SH-SY5Y (cell line): ENCODE data around the gene ARHGEF3.

Source experiments
- GATA2 ChIP-seq: IDR thresholded peaks from 2 replicates; pipeline ENCODE4 v1.6.1; 2011; ENCODE audit warnings: mild to moderate bottlenecking, low read depth, low read length
- GATA3 ChIP-seq: IDR thresholded peaks from 2 replicates; pipeline ENCODE4 v1.6.1; 2011; ENCODE audit warnings: low read depth, mild to moderate bottlenecking, low read length, moderate library complexity

Gene ARHGEF3

DNA sequence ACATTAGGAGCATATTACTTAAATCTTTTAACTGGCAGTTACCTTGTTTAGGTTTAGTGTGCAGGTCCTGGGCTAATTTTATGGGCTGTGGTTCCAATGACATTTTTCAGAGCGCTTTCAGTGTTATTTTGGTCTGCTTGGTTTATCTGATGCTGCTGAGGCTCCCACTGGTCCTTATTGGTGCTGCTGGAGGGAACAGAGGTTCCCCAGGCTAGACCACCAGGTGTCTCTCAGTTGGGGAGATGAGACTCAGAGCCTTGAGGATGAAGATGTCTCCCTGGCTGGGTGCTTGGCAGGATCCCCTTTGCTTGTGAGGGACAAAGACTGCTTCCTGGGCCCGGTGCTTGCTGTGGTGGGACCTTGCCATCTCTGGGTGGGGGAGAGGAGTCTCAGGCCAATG, 90.4 kb downstream of the ARHGEF3 start:
- no peak for TF ChIP-seq GATA2
- no peak for TF ChIP-seq GATA3

DNA sequence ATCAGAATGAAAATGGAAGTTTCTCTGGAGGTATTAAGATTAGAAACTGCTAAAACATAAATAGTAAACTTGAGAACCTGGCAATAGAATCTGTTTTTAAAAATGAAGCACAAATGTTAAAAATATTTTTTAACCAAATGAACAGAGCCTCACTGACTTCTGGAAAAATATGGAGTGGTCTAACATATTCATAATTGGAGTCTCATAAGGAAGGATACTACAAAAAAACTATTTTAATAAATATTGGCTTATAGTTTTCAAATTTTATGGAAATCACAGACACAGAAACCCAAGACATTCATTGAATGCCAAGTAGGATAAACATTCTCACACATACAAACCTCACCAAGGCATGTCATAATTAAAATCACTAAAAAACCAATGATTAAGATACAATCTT, 95.1 kb downstream of the ARHGEF3 start:
- no peak for TF ChIP-seq GATA2
- no peak for TF ChIP-seq GATA3

DNA sequence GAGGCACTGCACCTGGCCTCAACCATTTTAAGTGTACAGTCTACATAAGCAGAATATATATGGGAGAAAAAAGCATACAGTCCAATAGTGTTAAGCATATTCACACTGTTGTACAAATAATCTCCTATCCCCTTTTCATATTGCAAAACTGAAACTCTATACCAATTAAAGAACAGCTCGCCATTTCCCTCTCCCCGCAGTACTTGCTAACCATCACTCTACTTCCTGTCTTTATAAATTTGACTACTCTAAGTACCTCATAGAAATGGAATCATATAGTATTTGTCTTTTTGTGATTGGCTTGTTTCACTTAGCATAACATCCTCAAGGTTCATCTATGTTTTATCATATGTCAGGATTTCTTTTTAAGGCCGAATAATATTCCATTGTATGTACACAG, 97.0 kb downstream of the ARHGEF3 start:
- no peak for TF ChIP-seq GATA2
- no peak for TF ChIP-seq GATA3

DNA sequence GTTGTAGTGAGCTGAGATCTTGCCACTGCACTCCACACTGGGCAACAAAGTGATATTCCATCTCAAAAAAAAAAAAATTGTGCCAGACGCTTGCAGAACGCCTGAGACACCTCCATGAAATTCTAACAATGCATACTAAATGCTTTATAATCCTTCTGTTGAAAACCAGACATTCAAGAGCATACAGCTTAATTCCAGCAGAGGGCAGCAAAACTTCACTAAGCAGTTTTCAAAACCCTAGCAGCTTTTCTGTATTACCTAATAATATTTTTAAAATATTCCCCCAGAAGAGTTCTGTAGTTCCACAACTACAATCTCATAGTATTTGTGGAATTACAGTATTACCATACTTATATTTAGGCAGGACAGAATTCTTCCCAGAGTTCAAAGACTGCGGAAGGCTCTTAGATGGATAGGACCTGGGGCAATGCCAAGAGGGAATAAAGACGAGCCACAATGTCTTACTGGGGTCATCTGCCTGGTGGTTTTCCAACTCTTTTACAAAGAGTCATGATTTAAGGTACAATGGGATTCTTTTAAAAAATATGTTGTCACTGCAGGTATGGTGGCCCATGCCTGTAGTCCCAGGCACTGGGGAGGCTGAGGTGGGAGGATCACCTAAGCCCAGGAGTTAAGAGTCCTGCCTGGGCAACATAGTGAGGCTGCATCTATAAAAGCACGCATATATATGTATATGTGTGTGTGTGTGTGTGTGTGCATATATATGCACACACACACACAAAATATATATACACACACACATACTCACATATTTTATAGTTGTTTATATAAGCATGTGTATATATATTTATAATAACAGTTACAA, 99.0 kb downstream of the ARHGEF3 start:
- TF ChIP-seq GATA3 (no peak), GATA2 (no peak)

DNA sequence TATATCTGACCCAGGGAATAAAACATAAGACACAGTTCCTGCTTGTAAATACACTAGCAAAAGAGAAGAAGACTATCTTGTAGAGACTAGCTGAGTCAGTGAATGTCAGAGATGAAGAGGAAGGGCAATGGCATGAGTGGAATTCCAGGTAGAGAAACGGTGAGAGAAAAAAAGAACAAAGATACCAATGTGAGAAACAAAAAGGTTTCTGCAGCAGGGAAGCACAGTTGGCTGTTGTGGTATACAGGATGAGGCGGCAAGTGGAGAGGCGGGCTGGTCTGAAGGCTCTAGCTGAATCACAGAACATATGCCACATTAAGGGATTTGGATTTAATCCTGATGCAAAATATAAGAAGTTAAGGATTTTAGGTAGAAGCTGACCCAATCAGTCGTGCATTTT, 101.6 kb downstream of the ARHGEF3 start:
- TF ChIP-seq GATA2 (no peak), GATA3 (no peak)

DNA sequence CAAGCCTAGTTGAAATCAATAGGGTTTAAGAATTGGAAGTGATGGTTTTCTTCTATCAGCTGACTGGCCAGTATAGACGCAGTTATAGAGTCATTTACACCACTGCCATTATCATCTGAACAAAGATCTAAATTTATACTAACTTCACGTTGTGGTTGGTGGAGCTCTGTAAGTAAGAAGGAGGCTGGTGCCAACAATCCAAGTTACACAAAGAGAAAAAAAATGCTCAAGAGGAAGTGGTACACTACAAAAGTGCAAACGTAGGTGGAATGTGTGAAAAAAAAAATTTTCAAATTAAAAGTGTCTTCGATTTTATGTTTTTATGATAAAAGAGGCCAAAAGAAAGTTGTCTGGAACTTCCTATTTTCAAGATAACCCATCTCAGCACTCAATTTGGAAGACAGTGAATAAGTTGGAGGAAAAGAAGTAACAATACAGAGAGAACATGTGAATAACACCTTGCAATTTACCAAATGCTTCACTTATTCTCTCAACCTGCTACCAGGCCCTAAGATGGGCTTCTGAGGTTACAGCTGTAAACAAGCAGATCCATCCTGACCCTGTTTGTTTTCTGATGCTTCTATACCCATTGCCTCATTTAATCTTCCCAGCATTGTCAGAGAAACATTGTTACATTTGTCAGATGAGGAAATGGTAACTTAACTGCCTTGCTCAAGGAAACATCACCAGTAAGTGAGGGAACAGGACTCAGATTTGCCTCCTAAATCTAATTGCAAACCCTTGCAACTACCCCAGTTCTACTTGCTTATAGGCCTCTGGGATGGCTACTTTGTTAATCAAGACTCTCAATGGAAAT, 106.7 kb downstream of the ARHGEF3 start:
- TF ChIP-seq GATA2 (no peak), GATA3 (no peak)

DNA sequence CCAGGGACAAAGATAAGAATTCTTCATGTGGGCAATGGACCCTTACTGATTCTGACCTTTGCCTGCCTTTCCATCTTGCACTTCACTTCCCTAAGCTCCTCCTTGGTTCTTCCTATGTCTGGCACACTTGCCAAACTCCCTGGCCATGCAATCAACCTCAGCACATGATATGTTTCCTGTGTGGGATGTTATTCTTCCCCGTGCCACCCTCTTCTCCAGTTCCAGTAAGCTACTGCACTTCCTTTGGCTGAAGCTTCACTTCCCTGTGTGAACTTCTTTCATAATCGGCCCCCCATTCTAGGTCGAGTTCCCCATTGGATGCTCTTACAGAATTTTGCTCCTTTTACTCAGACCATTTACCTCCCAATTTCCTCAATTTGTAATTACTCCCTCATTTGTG, 108.0 kb downstream of the ARHGEF3 start:
- TF ChIP-seq GATA2 = no peak
- TF ChIP-seq GATA3 = no peak

DNA sequence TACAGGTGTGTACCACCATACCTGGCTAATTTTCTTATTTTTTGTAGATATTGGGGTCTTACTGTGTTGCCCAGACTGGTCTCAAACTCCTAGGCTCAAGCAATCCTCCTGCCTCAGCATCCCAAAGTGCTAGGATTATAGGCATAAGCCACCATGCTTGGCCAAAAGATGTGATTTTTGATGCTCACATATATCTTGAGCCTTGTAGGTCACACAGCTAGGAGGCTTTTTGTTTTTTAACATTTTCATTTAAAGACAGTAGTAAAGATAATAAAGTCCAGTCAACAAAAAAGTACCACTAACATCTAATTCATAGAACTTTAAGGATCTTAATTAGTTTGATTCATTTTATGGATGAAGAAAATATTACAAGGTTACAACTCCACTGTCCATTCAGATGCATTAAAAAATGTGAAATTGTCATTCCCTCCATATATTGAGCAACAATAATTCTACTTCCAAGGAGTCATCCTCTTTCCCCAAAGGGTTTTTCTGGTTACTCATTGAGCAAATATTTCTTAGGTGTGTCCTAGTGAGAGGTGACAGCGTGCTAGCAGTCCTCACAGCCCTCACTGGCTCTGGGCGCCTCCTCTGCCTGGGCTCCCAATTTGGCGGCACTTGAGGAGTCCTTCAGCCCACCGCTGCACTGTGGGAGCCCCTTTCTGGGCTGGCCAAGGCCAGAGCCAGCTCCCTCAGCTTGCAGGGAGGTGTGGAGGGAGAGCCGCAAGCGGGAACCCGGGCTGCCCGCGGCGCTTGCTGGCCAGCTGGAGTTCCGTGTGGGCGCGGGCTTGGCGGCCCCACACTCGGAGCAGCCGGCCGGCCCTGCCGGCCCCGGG, 110.4 kb downstream of the ARHGEF3 start:
- TF ChIP-seq GATA2 (no peak), GATA3 (no peak)

DNA sequence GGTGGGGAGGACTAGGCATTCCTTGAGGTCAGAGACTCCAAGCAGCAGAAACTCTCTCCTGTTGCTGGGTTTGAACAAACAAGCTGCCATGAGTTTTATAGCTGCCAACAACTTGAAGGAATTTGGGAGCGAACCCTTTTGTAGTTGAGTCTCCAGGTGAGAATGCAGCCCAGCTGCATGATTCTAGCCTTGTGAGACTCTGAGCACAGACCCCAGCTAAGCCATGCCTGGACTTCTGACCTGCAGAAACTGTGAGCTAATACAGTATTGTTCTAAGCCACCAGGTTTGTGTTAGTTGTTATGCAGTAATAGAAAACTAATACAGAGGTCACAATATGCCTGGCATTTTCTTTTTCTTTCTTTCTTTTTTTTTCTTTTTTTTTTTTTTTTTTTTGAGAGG, 112.4 kb downstream of the ARHGEF3 start:
- no peak for TF ChIP-seq GATA2
- no peak for TF ChIP-seq GATA3

DNA sequence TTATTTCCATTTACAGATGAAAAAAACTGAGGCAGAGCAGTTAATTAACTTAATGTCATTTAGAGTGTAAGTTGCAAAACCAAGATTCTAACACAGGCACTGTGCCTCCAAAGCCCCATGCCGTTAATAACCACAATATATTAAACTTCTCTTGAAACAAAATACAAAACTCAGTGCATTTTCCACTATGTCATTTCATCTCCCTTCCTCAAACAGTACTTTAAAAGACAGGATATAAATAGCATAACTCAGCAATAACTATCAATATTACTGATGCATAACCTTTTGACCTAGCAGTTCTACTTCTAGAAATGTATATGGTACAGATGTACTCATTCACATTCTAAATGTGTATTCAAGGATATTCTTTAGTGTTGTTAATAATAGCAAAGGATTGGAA, 113.6 kb downstream of the ARHGEF3 start:
- TF ChIP-seq GATA2 = no peak
- TF ChIP-seq GATA3 = no peak

DNA sequence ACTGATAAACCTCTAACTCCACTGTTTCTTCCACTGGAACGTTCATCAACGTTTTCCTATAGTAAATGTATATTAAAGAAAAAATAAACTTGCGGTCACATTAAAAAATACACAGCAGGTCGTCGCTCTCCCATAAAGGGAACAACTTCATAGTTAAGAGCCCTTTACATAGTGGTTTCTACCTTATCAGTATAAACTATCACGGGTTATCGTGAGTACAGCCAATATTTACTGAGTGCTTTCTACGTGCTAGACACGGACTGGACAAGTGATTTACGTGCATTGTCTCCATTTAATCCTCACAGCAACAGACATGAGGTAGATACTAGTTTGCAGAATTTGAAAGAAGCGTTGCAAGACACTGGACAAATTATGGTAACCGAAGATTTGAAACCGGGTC, 117.7 kb downstream of the ARHGEF3 start:
- TF ChIP-seq GATA2 = no peak
- no peak for TF ChIP-seq GATA3

DNA sequence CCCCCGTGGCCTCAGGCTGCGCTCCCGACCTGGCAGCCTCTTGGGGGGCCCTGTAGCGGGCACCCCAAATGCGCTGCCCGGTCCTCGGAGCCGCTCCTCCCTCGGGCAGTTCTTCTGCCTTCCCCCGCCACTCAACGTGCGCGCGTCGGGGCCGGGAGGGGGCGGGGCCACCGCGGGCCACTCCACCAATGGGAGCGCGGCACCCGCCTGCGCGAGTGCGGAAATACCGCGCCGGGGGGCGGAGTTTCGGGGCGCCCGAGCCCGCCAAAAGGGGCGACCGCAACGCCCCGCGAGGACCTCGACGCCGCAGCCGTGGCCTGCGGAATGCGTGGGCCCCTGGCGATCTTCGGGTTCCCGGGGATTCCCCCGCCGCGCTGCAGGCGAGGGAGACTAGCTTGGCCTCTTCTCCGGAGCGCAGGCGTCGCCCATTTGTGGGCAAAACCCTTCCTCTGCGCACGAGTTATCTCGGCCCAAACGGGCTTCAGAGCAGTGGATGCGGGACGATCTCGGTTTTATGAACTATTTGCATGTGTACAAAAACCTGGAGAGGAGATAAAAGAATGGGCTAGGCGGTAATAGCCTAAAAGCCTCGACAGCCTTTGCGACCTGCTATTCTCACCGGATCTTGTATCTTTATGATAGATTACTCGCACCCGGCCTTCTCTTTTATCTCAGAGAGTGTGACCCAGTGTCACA, 118.5 kb downstream of the ARHGEF3 start, which contains the start of gene TASOR:
Gene TASOR, minus strand, starts transcription at position 144 of the 696 bp plus-strand sequence. CDS start 259 bp downstream, outside the sequence.
- no peak for TF ChIP-seq GATA2
- TF ChIP-seq GATA3 = no peak

DNA sequence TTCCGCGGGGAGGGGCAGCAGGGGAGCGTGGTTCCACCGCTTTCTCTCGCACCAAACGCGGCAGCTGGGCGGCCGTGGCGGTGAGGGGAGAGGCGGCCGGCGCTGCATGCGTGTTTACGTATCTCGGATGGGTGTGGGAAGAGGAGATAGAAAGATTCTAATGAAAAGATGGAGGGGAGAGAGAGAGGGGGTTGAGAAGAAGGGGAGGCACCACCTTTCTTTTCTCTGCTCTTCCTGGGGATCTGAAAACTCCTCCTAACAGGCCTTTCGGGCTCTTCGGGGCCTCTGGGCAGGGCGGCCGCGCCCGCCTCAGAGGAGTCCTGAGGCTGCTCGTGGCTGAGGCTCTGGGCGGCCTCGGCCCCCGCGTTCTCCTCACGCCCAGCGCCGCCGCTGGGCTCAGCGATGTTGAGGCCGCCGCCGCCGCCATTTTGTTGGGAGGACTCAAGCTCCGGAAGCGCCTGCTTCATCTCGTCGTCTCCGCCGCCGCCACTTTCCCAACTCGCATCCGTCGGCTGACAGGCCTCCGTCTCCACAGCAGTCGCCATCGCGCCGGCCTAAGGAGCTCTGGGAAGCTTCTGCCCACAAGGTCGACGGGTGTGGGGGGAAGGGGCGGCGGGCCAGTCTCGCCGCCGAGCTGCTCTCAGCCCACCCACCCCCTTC, 119.2 kb downstream of the ARHGEF3 start:
- no peak for TF ChIP-seq GATA3
- no peak for TF ChIP-seq GATA2
